Fibroblast of skin of back (primary cell): ENCODE data around the gene SPAAR.
"Not testable (repeated sequence)": the region's sequence is repeated elsewhere in the genome, so short reads cannot be mapped to it uniquely, and the experiment has no call there.

Source experiments
- DNase-seq: peaks from one replicate; pipeline ENCODE4 v3.0.0-alpha.2; 2013

Gene SPAAR

GRCh38 chr9:35923927-35924763 lies 14.9 kb downstream of the SPAAR start:
- DNase-seq = peak; percentile 95

GRCh38 chr9:35928591-35929452 lies 19.5 kb downstream of the SPAAR start:
- DNase-seq = peak; percentile 84

- DNase-seq = no peak
Observed at GRCh38 chr9:35929453-35929718, 20.1 kb downstream of the SPAAR start.

GRCh38 chr9:35930521-35930920 lies 21.2 kb downstream of the SPAAR start:
- DNase-seq = no peak

GRCh38 chr9:35930989-35931388 lies 21.7 kb downstream of the SPAAR start:
- DNase-seq = no peak

- no peak for DNase-seq
Observed at GRCh38 chr9:35932735-35933134, 23.4 kb downstream of the SPAAR start.

- no peak for DNase-seq
Observed at GRCh38 chr9:35933550-35934067, 24.3 kb downstream of the SPAAR start.

GRCh38 chr9:35934069-35934468 lies 24.8 kb downstream of the SPAAR start:
- not testable (repeated sequence) for DNase-seq

GRCh38 chr9:35935261-35935660 lies 26.0 kb downstream of the SPAAR start:
- DNase-seq = no peak

- DNase-seq = peak; percentile 97
Observed at GRCh38 chr9:35935755-35936509, 26.6 kb downstream of the SPAAR start.

- DNase-seq = peak; percentile 61
Observed at GRCh38 chr9:35937227-35937626, 27.9 kb downstream of the SPAAR start.

GRCh38 chr9:35938474-35939356 lies 29.4 kb downstream of the SPAAR start:
- DNase-seq = no peak

GRCh38 chr9:35939679-35940250 lies 30.5 kb downstream of the SPAAR start:
- DNase-seq = no peak

GRCh38 chr9:35940458-35941407 lies 31.4 kb downstream of the SPAAR start:
- DNase-seq = peak; percentile 56

- no peak for DNase-seq
Observed at GRCh38 chr9:35942286-35942685, 33.0 kb downstream of the SPAAR start.

GRCh38 chr9:35944173-35944572 lies 34.9 kb downstream of the SPAAR start:
- DNase-seq = no peak

GRCh38 chr9:35944841-35945240 lies 35.6 kb downstream of the SPAAR start:
- no peak for DNase-seq

- DNase-seq = peak; percentile 86
Observed at GRCh38 chr9:35945341-35946018, 36.2 kb downstream of the SPAAR start.

- no peak for DNase-seq
Observed at GRCh38 chr9:35948451-35948850, 39.2 kb downstream of the SPAAR start.

GRCh38 chr9:35948901-35949318 lies 39.6 kb downstream of the SPAAR start:
- DNase-seq = no peak
